Tibial artery (tissue), 4 donors: Measurements from ENCODE around the gene AP1G1.

Experiments
- DNase-seq, 2 donors: peaks; one replicate each; pipeline ENCODE4 v3.0.0-alpha.2; 2019
- H3K27ac ChIP-seq, 2 donors: fragments of 200-600 bp; sonication (generic) in 1 of 2; 1 replicate in 1 of 2; 2 replicates in 1 of 2; pipeline ENCODE4 v1.5.1; 2018 to 2019; ENCODE audit warnings: mild to moderate bottlenecking in 1 of 2
- H3K27me3 ChIP-seq, 2 donors: fragments of 200-600 bp; sonication (generic) in 1 of 2; one replicate each; pipeline versions ENCODE4 v1.5.1 to v1.6.0; 2016 to 2019
- H3K36me3 ChIP-seq, 3 donors: fragments of 200-600 bp; sonication (generic) in 2 of 3; one replicate each; pipeline ENCODE4 v1.5.1; 2016 to 2019; ENCODE audit warnings: mild to moderate bottlenecking in 2 of 3
- H3K4me1 ChIP-seq, 4 donors: fragments of 200-600 bp; sonication (generic) in 2 of 4; 1 replicate in 3 of 4; 2 replicates in 1 of 4; pipeline ENCODE4 v1.5.1; 2016 to 2019
- H3K4me3 ChIP-seq, 2 donors: fragments of 200-600 bp; sonication (generic) in 1 of 2; 1 replicate in 1 of 2; 2 replicates in 1 of 2; pipeline ENCODE4 v1.5.1; 2018 to 2019; ENCODE audit warnings: mild to moderate bottlenecking in 2 of 2
- H3K9me3 ChIP-seq, 3 donors: fragments of 200-600 bp; sonication (generic) in 1 of 3; one replicate each; pipeline ENCODE4 v1.5.1; 2016 to 2019
- CTCF ChIP-seq, 2 experiments: fragments of 200-600 bp in 1 of 2; fragments of 450-650 bp in 1 of 2; IDR thresholded peaks; one replicate each; pipeline ENCODE4 v1.5.1; 2017 to 2019; ENCODE audit warnings: antibody characterized with exemption in 2 of 2, mild to moderate bottlenecking in 1 of 2, moderate library complexity in 1 of 2
- intact Hi-C: fragments of 100-400 bp; cut with DNase I; formaldehyde crosslinking; loops from one replicate; pipeline ENCODE4 v1.15.0; 2023; ENCODE audit warnings: low total_unique reads

The AP1G1 gene

GRCh38 chr16:71767060-71767900, 41.4 kb downstream of the AP1G1 start:
- peak overlapping the region in 1 of 2 donors; percentile 2 for H3K27ac ChIP-seq
- no peaks in the 10 kb centered on the region for H3K9me3 ChIP-seq
- H3K4me1 ChIP-seq = peaks cover 0 to 19% (median 12%) of the 10 kb centered on the region in 4 donors
- no peak for TF ChIP-seq CTCF (IDR thresholded peaks at IDR 0.05)
- intact Hi-C loops = no loop called here
- no peak for DNase-seq
- no peaks in the 10 kb centered on the region for H3K27me3 ChIP-seq
- H3K4me3 ChIP-seq = no peak overlapping the region
- peaks cover 22 to 60% (median 53%) of the 10 kb centered on the region in 3 donors for H3K36me3 ChIP-seq

GRCh38 chr16:71762186-71762585, 46.4 kb downstream of the AP1G1 start:
- Histone ChIP-seq H3K4me1 (peaks cover 0 to 13% (median 9%) of the 10 kb centered on the region in 4 donors), H3K4me3 (no peak overlapping the region), H3K9me3 (no peaks in the 10 kb centered on the region), H3K27me3 (no peaks in the 10 kb centered on the region), H3K36me3 (peaks cover 53 to 72% (median 58%) of the 10 kb centered on the region in 3 donors), H3K27ac (no peak overlapping the region)
- no peak for TF ChIP-seq CTCF (IDR thresholded peaks at IDR 0.05)
- DNase-seq = no peak
- intact Hi-C loops = no loop called here

GRCh38 chr16:71761097-71761496, 47.5 kb downstream of the AP1G1 start:
- Histone ChIP-seq H3K27ac (no peak overlapping the region), H3K4me3 (no peak overlapping the region), H3K27me3 (no peaks in the 10 kb centered on the region), H3K36me3 (peaks cover 59 to 83% (median 68%) of the 10 kb centered on the region in 3 donors), H3K4me1 (peaks cover 0 to 5% (median under 1%) of the 10 kb centered on the region in 4 donors), H3K9me3 (no peaks in the 10 kb centered on the region)
- intact Hi-C loops = no loop called here
- DNase-seq = no peak
- TF ChIP-seq CTCF (IDR thresholded peaks at IDR 0.05) = no peak

GRCh38 chr16:71758293-71758760, 50.3 kb downstream of the AP1G1 start:
- intact Hi-C loops = no loop called here
- Histone ChIP-seq H3K4me3 (no peak overlapping the region), H3K27me3 (no peaks in the 10 kb centered on the region), H3K9me3 (no peaks in the 10 kb centered on the region), H3K4me1 (no peaks in the 10 kb centered on the region), H3K36me3 (peaks cover 70 to 99% (median 83%) of the 10 kb centered on the region in 3 donors), H3K27ac (no peak overlapping the region)
- TF ChIP-seq CTCF (IDR thresholded peaks at IDR 0.05) = no peak
- no peak for DNase-seq

- Histone ChIP-seq H3K4me3 (no peak overlapping the region), H3K36me3 (peaks cover 68 to 85% (median 78%) of the 10 kb centered on the region in 3 donors), H3K4me1 (no peaks in the 10 kb centered on the region), H3K27me3 (no peaks in the 10 kb centered on the region), H3K9me3 (no peaks in the 10 kb centered on the region), H3K27ac (no peak overlapping the region)
- no peak for TF ChIP-seq CTCF (IDR thresholded peaks at IDR 0.05)
- intact Hi-C loops = no loop called here
- no peak for DNase-seq
These were observed 54.0 kb downstream of the AP1G1 start for GRCh38 chr16:71754652-71755051.
